Natural killer cell (primary cell): ENCODE measurements around the gene XRCC4. TPM values are rescaled to one million over a fixed set of nuclear protein-coding genes. Genes with fewer than 3 reads are reported as not detected.

Experiments used
- ATAC-seq, 3 donors: fragments of 150-1000 bp in 2 of 3; fragments of 200-7000 bp in 1 of 3; cut with Tn5 transposase; 1 replicate in 1 of 3; 2 replicates in 2 of 3; pipeline ENCODE4 v1.10.0; 2021; ENCODE audit warnings: mild to moderate bottlenecking in 2 of 3, moderate library complexity in 2 of 3
- DNase-seq, 2 donors: peaks; one replicate each; pipeline versions ENCODE4 v3.0.0 to v3.0.0-alpha.2; 2013 to 2021; ENCODE audit warnings: mixed read lengths in 1 of 2
- H3K27ac ChIP-seq: one replicate; pipeline ENCODE4 v1.5.1; 2013; ENCODE audit warnings: mild to moderate bottlenecking, low read length
- H3K27me3 ChIP-seq: one replicate; pipeline ENCODE4 v1.6.1; 2013; ENCODE audit warnings: low read length; ENCODE audit not compliant: control insufficient read depth, insufficient read depth
- H3K36me3 ChIP-seq: one replicate; pipeline ENCODE4 v1.6.1; 2013; ENCODE audit warnings: low read length; ENCODE audit not compliant: control insufficient read depth, insufficient read depth
- H3K4me1 ChIP-seq: one replicate; pipeline ENCODE4 v1.6.1; 2013; ENCODE audit warnings: low read length; ENCODE audit not compliant: control insufficient read depth, insufficient read depth
- H3K4me3 ChIP-seq: one replicate; pipeline ENCODE4 v1.5.1; 2013; ENCODE audit warnings: low read length
- H3K9me3 ChIP-seq: one replicate; pipeline ENCODE4 v1.6.1; 2013; ENCODE audit warnings: low read length; ENCODE audit not compliant: control insufficient read depth, insufficient read depth
- H3K27ac Mint-ChIP-seq, 2 donors: one replicate each; pipeline ENCODE4 v1.8.0; 2022; ENCODE audit warnings: mild to moderate bottlenecking in 2 of 2, mixed read lengths in 2 of 2, moderate library complexity in 1 of 2
- H3K27me3 Mint-ChIP-seq, 2 donors: one replicate each; pipeline ENCODE4 v1.8.0; 2022; ENCODE audit warnings: low read depth in 2 of 2, mixed read lengths in 2 of 2
- H3K36me3 Mint-ChIP-seq: one replicate; pipeline ENCODE4 v1.8.0; 2022; ENCODE audit warnings: mixed read lengths
- H3K4me1 Mint-ChIP-seq, 2 donors: one replicate each; pipeline ENCODE4 v1.8.0; 2022; ENCODE audit warnings: mixed read lengths in 2 of 2
- H3K4me3 Mint-ChIP-seq: one replicate; pipeline ENCODE4 v1.8.0; 2022; ENCODE audit warnings: mild to moderate bottlenecking, moderate library complexity, mixed read lengths
- H3K9me3 Mint-ChIP-seq, 2 donors: one replicate each; pipeline ENCODE4 v1.8.0; 2022; ENCODE audit warnings: mixed read lengths in 2 of 2
- WGBS: methylation state at CpG from one replicate; pipeline ENCODE4 v1.1.7; 2013; ENCODE audit warnings: missing lambda C conversion rate; ENCODE audit not compliant: insufficient coverage; 5-methylcytosine and 5-hydroxymethylcytosine counted together
- intact Hi-C: fragments of 100-400 bp; cut with micrococcal nuclease; formaldehyde crosslinking; loops from one replicate; pipeline ENCODE4 v1.14.2; 2022
- total RNA-seq, 4 donors: library from RNA; stranded (reverse); fragments of 120-200 nt in 1 of 4; gene quantifications; one replicate each; pipeline versions ENCODE4 v1.2.3 to v1.2.4, GENCODE V29; 2013 to 2022
- TF ChIP-seq, protein P1 (sequence below): fragments of 200-600 bp; IDR thresholded peaks from one replicate; pipeline ENCODE4 v1.8.0; 2022; ENCODE audit warnings: antibody characterized with exemption

XRCC4 gene
- total RNA-seq, 3 donors from 2014 or later (not counting 1 experiment from before 2014, with no cell fraction given): 6.0 to 8.6 (median 7.0) TPM

DNA sequence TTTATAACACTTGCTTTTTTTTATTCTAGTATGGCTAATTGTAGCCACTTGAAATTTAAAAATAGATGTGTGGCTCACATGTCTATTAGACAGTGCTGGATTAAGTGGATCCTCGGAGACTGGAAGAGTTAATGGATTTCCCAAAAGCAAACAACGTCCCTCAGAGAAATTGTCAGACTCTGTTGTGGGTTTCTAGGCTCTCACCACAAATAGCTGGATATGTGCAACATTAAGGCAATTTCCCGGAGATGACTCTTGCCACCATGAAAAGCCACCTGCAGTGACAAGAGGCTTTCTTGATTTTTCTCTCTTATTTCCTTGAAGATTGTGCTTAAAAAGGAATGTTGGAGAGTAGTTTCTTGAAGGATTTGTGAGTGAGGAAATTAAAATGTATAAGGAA, 43.3 kb upstream of the XRCC4 start:
- no peaks in the 10 kb centered on the region for H3K36me3 ChIP-seq
- H3K9me3 ChIP-seq: no peaks in the 10 kb centered on the region
- H3K27ac ChIP-seq: no peak overlapping the region
- WGBS: 64% methylated on average over 3 of the region's 3 CpGs
- peaks cover 0 to 10% of the 10 kb centered on the region in 2 donors for H3K27me3 Mint-ChIP-seq
- H3K9me3 Mint-ChIP-seq: no peaks in the 10 kb centered on the region
- no peaks in the 10 kb centered on the region for H3K36me3 Mint-ChIP-seq
- H3K27ac Mint-ChIP-seq: no peak overlapping the region
- no peak for ATAC-seq
- no peak overlapping the region for H3K4me3 ChIP-seq
- TF ChIP-seq, protein P1, sequence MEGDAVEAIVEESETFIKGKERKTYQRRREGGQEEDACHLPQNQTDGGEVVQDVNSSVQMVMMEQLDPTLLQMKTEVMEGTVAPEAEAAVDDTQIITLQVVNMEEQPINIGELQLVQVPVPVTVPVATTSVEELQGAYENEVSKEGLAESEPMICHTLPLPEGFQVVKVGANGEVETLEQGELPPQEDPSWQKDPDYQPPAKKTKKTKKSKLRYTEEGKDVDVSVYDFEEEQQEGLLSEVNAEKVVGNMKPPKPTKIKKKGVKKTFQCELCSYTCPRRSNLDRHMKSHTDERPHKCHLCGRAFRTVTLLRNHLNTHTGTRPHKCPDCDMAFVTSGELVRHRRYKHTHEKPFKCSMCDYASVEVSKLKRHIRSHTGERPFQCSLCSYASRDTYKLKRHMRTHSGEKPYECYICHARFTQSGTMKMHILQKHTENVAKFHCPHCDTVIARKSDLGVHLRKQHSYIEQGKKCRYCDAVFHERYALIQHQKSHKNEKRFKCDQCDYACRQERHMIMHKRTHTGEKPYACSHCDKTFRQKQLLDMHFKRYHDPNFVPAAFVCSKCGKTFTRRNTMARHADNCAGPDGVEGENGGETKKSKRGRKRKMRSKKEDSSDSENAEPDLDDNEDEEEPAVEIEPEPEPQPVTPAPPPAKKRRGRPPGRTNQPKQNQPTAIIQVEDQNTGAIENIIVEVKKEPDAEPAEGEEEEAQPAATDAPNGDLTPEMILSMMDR: no peak
- no peak overlapping the region for H3K4me3 Mint-ChIP-seq
- no peaks in the 10 kb centered on the region for H3K27me3 ChIP-seq
- no peaks in the 10 kb centered on the region for H3K4me1 Mint-ChIP-seq
- intact Hi-C loops: no loop called here
- DNase-seq: no peak
- no peaks in the 10 kb centered on the region for H3K4me1 ChIP-seq

GRCh38 chr5:83034528-83035207, 42.7 kb upstream of the XRCC4 start:
- Mint-ChIP-seq H3K4me1 (no peaks in the 10 kb centered on the region), H3K36me3 (no peaks in the 10 kb centered on the region), H3K9me3 (no peaks in the 10 kb centered on the region), H3K4me3 (no peak overlapping the region), H3K27me3 (peaks cover 0 to 10% of the 10 kb centered on the region in 2 donors), H3K27ac (no peak overlapping the region)
- Histone ChIP-seq H3K36me3 (no peaks in the 10 kb centered on the region), H3K27me3 (no peaks in the 10 kb centered on the region), H3K4me3 (no peak overlapping the region), H3K4me1 (no peaks in the 10 kb centered on the region), H3K27ac (no peak overlapping the region), H3K9me3 (no peaks in the 10 kb centered on the region)
- intact Hi-C loops: no loop called here
- no peak for ATAC-seq
- TF ChIP-seq, protein P1: no peak
- DNase-seq: no peak
- 94% methylated on average over 3 of the region's 4 CpGs for WGBS

GRCh38 chr5:83035373-83036100, 41.8 kb upstream of the XRCC4 start:
- WGBS: 89% methylated on average over 5 of the region's 5 CpGs
- Histone ChIP-seq H3K4me1 (no peaks in the 10 kb centered on the region), H3K27ac (no peak overlapping the region), H3K4me3 (no peak overlapping the region), H3K36me3 (no peaks in the 10 kb centered on the region), H3K9me3 (no peaks in the 10 kb centered on the region), H3K27me3 (no peaks in the 10 kb centered on the region)
- TF ChIP-seq, protein P1: no peak
- DNase-seq (no peak), ATAC-seq (no peak)
- Mint-ChIP-seq H3K4me3 (no peak overlapping the region), H3K27ac (no peak overlapping the region), H3K27me3 (peaks cover 0 to 10% of the 10 kb centered on the region in 2 donors), H3K4me1 (no peaks in the 10 kb centered on the region), H3K9me3 (no peaks in the 10 kb centered on the region), H3K36me3 (no peaks in the 10 kb centered on the region)
- intact Hi-C loops: no loop called here
